Loucy (cell line): ENCODE measurements around the gene IRF7.
"Not testable (repeated sequence)": the region's sequence is repeated elsewhere in the genome, so short reads cannot be mapped to it uniquely, and the experiment has no call there.

Source experiments
- CTCF ChIP-seq: fragments of 200-600 bp; sonication (generic); conservative IDR thresholded peaks from 2 replicates; pipeline ENCODE4 v1.5.1; 2014; ENCODE audit warnings: mild to moderate bottlenecking, antibody characterized with exemption, low read length
- EZH2phosphoT487 ChIP-seq: fragments of 200-600 bp; IDR thresholded peaks from 2 replicates; pipeline ENCODE4 v1.6.1; 2018; ENCODE audit warnings: antibody characterized with exemption, mild to moderate bottlenecking, moderate library complexity, borderline replicate concordance

GRCh38 chr11:653136-653535 lies 37.4 kb upstream of the IRF7 start:
- TF ChIP-seq CTCF, EZH2phosphoT487: not testable (repeated sequence)
